GM21717 (cell line): Measurements from ENCODE around the gene MORC1.
"Not testable (repeated sequence)": the region's sequence is repeated elsewhere in the genome, so short reads cannot be mapped to it uniquely, and the experiment has no call there.

Experiments
- ATAC-seq: cut with Tn5 transposase; IDR thresholded peaks from one replicate; pipeline ENCODE4 v1.9.1; 2021; ENCODE audit warnings: mild to moderate bottlenecking, moderate library complexity; ENCODE audit not compliant: unreplicated experiment

MORC1 gene

GRCh38 chr3:109112946-109113760 is 4.8 kb downstream of the MORC1 start:
- ATAC-seq: no peak

DNA sequence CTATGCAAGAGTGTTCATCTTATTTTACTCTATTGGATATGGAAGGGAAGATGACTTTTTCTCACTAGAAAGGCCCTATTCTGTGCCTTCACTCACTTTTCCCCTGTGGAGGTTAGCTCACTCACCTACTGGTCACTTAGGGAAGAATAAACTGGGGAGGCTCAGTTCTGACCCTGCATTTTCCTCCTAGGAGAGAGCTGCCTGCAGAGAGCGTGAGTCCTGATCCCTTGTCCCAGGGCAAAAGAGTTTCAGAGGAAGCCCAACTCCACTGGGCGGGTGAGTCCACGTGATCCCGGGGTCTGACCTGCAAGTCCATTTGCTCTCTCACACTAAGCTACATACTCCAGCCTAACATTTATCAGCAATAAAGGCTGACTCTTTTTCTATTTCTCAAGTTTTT is 8.4 kb downstream of the MORC1 start:
- no peak for ATAC-seq

- no peak for ATAC-seq
Measured at GRCh38 chr3:109098079-109098644, 19.8 kb downstream of the MORC1 start.

- ATAC-seq: no peak
Measured at GRCh38 chr3:109095166-109095565, 22.8 kb downstream of the MORC1 start.

- ATAC-seq: no peak
Measured at GRCh38 chr3:109093561-109093960, 24.4 kb downstream of the MORC1 start.

DNA sequence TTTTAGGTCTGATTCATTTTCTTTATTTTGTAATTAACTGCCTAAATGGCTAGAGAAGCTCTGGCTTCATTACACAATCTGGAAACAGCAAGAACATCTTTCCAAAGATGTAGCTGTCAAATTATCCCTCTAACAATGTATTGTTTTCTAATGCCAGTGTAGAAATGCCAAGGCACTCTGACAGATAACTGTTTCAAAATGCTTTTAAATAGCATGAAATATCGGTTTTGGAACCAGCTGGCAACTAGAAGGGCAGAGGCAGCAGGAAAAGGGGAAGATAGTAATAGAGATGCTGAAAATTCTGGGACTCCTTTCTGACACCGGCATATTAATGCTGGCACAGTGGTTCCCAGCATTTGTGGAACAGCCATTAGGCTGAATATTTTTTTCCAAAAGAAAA is 26.1 kb downstream of the MORC1 start:
- ATAC-seq: no peak

DNA sequence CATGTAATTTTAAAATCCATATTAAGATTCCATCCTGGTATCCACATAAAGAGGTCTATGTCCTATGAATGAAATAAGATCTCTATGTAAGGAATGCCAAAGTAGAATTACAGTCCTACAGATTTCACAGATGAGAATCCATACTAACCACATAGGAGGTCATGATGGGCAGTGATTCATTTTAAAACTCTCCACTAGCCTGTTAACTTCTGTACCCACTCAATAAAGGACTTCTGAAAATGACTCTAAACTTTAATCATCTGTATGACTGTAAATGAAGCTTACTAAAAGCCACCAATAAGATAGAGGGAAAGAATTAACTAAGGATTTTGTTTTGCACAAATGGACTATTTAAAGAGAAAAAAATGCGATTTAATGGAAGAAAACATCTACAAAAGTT is 28.7 kb downstream of the MORC1 start:
- no peak for ATAC-seq

DNA sequence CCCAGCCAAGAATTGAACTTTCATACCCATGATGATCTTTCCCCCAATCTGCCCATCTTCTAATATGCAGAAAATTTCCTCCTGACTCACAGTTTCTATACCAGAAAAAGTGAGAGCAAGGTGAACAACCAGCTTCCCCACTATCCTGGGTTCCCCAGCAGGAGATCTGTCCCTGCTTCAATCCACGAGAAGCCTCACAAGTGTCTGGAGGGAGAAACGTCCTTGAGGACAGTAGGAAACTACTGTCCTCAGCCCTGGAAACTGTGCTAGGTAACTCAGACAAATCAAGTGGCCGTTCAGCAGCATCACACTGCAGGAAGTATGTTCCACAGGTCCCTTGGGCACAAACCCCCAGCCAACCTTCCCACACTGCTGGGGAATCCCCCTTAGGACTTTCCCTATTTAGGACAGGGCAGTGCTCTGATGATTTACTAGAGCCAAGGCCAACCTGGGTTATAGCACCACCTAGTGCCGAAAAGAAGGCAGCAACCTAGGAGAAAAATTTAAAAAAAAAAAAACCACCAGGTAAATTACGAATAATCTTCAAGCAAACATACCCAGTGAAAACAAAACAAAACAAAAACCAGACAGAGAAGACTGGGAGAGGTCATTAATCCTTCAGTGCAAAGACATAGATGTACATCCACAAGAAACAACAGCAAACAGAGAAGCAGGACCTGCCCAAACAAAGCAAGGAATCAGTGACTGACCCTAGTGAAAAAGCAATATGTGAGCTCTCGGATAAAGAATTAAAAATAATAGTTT is 36.0 kb downstream of the MORC1 start:
- peak; percentile 99 for ATAC-seq

- not testable (repeated sequence) for ATAC-seq
Measured at GRCh38 chr3:109080090-109080489, 37.8 kb downstream of the MORC1 start.

GRCh38 chr3:109073116-109073515 is 44.8 kb downstream of the MORC1 start:
- no peak for ATAC-seq

GRCh38 chr3:109072194-109072593 is 45.7 kb downstream of the MORC1 start:
- ATAC-seq: peak; percentile 88

DNA sequence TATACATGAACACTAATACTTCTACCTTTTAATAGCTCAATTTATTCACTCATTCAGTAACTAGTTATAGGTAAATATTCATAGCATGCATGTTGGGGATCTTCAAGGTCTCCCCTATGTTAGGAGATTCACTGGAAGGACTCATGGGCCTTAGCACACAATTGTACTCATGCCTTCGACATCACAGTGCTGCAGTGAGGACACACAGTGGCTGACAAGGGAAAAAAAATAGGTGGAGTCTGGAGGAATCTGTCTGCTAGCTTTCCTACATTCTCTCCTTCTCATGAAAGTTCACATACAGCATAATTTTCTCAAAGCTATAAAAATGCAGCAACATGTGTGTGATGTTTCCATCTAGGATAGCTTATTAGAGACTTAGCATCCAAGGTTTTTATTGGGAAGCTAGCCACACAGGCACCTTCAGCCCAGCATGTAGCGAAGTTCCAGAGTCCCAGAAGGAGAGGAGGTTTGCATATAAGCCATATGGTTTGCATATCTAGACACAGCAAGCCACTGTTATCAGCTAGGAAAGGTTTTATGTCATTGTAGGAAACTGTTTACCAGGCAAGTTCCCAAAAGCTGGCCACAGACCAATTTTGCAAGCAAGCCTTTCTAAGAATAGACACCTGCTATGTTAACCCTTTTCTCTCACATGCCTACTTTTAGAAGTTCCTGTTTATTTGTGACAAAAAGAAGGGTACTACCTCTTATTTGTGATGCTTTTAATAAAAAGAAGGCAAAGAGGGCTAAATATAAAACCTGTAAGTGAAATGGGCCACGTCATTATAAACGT is 46.4 kb downstream of the MORC1 start:
- peak; percentile 27 for ATAC-seq

GRCh38 chr3:109070211-109070610 is 47.7 kb downstream of the MORC1 start:
- ATAC-seq: no peak

DNA sequence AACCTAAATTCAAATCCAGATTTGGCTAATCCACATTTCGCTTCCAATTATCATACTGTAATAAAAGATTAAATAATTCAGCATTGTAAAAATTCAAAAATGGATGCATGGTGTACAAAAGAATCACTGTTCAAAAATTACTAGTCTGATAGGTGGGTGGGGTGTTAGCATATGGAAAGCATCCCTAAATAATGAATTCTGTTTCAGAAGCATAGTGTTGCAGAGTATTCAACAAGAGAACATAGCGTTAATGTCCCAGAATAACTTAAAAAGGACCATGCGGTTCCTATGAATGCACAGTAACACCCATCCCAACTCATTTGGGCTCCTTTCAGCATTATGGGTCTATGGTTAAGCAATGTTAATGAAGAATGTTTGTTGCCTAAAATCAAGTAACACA is 51.1 kb downstream of the MORC1 start:
- ATAC-seq: no peak

- peak; percentile 88 for ATAC-seq
Measured at GRCh38 chr3:109059264-109059663, 58.7 kb downstream of the MORC1 start.

DNA sequence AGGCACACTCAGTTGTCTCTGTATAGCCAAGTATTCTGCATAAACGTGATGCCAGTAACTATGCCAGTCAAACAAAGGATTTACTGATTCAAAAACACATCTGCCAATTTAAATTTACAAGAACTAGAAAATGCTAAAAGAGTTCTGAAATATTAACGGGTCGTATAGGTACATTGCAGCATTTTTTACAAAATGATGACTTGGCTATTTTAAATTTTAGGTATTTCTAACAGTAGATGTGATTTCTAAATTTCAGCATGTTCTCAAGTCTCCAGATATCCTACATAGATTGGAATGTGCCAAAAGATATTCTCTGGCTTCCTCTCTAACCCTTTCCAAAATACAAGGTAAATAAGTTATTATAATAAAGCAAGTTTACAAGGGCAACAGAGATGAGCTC is 60.3 kb downstream of the MORC1 start:
- ATAC-seq: no peak

DNA sequence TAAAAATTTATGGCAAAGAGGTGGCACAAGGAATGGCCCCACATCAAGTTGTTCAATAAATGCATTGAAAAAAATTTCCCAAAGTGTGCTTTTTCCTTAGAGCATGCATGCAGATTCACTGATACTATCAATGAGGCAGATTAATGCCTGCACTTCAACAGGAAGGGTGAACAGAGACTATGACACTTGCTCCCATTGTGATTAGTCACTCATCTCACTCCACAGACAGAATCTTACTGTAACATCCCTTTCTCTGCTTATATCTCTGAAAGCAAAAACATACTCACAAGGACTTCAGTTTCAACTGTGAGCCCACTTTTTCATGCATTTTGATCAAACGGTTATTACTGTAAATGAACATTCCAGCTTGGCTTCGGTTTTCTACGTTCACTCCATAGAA is 60.9 kb downstream of the MORC1 start:
- ATAC-seq: no peak

DNA sequence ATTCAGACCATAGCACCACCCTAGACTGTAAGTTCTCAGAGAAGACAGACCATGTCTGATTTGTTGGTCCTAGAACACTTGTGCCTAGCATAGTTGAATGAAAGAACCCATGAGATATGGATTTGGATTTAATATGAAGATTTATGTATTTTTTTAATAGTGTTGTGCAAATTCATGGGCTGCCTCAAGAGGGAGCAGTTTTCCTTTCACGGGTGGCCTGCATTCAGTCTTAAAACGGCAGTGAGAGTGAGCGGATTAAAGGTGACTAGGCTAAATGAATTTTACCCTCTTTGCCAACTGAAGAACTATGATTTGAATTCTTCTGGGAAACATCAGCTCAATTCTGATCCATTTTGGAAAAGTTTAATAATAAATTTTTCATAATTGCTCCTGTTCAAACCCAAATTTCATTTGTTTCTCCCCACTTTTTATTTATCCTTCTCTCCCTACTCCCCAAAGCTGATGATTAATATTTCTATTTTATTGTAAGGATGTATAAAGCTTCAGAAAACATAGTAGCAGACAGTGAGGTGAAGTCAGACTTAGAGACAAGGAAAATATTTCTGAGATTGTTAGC is 67.3 kb downstream of the MORC1 start:
- ATAC-seq: peak; percentile 68

DNA sequence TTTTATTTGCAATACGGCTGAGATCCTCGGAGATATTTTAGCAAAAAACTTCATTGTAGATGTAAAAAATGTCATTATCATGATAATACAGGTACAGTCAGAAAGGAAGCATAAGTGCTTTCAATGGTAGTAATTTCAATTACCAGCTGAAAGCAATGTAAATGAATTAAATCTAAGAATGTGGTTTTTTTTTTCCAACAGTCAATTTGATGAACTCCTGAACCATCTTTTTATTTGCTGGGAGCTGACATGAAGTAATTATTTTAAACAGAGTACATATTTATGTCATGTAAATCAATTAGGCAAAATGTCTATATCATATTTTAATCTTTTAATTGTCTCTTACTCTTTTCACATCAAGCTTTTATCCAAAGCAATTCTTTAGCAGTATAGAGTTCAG is 70.6 kb downstream of the MORC1 start:
- ATAC-seq: no peak

DNA sequence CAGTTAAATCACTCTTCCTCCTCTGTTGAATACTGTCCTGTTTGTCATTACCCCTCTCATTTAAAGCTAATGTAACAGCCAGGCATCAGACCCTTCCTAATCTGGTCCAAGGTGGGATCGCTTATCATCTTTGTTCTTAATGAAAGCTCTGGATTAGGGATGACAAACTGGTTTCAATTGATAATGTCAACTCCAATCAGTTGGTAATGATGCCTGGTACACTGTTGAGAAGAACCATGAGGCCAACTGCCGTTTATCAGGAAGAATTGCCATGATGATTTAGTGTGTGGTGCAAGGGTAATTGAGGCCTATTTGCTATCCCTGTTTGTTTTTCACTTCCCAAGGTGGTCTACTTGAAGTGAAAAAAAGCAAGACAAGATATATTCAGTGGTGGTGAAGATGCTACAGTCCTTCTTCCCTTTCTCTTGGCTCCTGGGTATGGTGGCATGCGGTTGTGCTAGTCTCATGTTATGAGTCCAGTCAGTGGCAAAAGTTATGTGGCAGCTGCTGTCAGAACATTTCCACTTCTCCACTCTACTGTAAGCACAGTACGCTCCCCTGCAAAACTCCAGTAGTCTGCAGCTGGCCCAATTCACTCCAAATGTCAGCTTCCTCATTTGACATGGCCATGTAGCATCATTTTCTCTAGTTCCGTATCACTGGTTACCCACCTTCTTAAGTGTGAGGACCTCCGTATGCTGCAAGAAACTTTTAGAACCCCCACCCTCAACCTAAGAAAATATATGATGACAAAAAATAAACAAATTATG is 72.5 kb downstream of the MORC1 start:
- ATAC-seq: no peak
